ENCODE data around the gene CCDC9B.

Gene CCDC9B

DNA sequence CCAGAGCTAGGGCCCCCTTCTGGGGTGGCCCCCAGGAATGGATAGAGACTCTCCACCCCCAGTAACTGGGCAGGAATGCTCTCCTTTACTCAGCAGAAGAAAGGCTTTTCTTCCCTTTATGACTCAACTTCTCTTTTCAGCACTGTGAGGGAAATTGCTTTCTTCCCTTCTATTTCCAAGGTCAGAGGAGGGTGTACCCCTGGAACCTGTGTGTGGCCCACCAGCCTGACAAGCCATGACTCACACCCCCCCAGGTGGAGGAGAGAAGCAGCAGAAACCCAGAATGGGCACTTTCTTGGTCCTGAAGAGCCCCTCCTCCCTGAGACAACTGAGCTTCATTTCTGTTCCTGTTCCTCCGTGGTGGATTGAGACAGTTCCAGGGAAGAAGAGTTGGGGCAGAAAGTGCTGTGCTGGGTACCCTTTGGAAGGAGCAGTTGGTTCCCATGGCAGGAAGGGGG, 55.2 kb downstream of the CCDC9B start:
- DNase-seq: no peak

DNA sequence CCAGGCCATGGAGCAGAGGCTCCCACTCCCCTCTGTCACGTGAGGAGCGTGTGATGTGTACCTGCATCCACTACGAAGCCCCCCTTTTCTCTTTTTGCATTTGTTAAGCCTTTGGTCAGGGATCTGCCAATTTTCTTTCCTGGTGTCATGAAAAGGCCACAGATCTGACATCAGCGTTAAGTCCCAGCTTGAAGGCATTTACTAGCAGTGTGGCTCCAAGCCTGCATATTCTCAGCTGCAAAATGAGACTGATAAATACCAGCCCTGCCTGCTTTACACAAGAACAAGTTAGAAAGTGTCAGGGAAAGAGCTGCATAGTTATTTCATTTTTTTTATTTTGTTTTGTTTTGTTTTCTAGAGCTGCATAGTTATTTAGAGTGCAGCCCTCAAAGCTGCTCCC, 55.6 kb downstream of the CCDC9B start:
- no peak for DNase-seq

DNA sequence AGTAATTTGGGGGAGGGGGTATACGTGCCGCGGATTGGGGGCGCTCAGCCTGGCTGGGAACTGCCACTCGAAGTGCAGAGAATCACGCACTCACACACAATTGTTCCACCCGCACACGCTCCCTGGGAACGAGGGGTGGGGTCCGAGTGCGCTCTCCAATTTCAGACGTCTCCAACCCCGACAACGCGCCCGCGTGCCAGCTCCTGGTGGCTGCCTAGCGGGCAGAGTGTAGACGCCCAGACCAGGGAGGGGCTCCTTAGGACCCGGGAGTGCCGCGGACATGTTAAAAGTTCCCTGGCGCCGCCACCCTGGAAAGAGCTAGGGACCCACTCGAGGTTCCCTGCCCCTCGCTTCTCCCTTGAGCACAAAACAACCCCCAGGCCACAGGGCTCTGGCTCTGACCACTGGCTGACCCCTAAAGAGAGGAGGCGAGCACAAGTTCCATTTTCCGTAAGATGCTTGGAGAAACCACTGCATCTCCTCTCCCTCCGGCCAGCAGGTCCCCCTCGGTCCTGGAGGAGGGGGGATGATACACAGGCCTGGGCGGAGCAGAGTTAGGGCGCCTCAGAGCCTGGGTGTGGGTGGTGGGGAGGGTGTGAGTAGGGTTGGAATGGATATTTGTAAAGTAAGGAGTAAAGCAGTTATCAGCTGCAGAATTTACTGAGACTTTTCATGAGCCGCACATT, 57.0 kb downstream of the CCDC9B start:
- no peak for DNase-seq

DNA sequence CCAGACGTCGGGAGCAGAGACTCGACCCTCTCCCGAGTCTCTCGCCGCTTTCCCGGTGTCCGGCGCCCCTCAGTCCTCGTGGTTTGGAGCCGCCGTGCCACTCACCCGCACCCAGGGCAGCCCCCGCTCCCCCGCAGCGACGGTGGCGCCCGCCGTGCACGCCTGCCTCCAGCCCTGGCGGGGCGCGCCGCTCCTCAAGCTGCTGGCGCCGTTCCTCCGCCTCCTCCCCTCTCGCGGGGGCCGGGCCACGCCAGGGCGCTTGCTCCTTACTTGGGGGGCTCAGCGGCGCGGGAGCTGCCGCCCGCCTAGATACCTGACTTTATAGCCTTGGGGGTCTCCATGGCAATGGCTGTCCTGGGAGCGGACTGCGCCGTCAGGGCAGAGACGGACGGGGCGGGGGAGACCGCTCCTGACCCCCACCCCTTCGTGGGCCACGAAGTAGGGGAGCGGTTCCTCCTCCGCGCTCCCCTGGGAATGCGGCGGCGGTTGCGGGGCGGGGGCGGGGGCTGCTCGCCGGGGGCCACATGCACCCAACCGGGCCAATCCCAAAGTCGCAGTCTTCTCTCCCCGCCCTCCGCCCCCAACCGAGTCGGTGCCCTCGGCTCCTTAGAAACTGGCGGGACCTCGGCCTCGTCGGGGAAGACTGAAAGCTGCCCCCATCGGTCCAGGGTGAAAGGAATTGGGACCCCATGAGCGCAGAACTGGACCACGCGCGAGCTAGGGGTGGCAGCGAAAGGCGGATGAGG, 57.7 kb downstream of the CCDC9B start, which contains the start of gene ANKRD63:
Gene ANKRD63, minus strand, starts transcription at position 196 of the 746 bp plus-strand sequence. CDS start 478 bp downstream, outside the sequence.
- DNase-seq: no peak

DNA sequence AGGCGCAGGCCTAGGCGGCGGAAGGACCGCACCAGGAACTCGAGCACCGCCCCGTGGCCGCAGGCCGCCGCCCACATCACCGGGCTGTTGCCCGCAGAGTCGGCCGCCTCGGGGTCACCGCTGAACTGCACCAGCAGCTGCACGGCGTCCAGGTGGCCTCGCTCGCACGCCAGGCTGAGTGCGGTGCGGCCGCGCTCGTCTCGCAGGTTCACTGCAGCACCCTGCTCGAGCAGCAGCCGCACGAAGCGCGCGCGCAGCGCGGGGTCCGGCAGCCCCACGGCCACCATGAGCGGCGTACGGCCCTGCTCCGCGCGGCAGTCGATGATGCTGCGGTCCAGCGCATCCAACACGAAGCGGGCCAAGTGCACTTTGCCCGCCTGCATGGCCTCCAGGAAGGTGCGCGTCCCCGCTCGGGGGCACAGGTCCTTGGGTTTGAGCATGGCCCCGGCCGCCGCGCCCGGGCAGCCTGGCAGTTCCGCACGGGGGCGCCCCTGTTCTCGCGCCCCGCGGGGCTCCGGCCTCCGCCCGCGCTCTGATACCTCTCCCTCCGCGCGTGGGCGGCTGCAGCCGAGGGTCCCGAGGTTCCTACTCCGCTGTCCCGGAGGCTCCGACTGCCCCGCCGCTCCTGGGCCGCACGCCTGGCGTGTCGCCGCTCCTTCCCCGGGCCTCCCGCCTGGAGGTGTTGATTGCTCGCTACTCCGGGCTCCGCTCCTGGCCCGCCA, 58.4 kb downstream of the CCDC9B start:
- DNase-seq: no peak

DNA sequence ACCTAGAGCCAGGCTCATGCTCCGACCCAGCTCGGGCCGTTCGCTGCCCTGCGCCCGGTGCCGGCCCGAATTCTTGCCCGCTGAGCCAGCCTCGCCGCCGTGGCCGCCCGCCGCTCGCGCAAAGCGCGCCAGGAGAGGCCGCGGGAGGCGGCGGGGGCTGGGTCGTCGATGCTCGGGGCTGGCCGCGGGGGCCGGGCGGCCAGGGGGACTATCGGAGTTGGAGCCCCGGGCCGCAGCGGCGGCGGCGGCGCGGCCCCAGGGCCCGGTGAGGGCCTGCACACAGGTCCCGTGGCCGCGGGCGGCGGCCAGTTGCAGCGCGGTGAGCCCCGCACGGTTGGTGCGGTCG, 59.0 kb downstream of the CCDC9B start:
- no peak for DNase-seq
